ENCODE results near the gene FRAS1.
A peak's percentile ranks its signal among the peaks of the same experiment; 100 is the strongest.
"Not testable (repeated sequence)": the region's sequence is repeated elsewhere in the genome, so short reads cannot be mapped to it uniquely, and the experiment has no call there.

FRAS1 gene

DNA sequence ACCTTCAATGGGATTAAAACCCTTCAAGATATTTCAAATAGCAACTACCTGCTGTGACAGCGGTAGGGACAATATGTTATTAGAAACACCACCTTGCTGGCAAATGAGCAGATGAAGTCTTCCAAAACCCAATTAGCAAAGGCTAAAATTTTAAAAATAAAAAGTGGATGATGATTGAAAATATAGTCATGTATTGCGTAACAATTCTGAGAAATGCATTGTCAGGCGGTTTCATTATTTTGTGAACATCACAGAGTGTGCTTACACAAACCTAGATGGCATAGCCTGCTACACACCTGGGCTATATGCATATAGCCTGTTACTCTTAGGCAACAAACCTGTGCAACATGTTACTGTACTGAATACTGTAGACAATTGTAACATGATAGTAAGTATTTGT, 403.2 kb downstream of the FRAS1 start:
- no peak for DNase-seq

DNA sequence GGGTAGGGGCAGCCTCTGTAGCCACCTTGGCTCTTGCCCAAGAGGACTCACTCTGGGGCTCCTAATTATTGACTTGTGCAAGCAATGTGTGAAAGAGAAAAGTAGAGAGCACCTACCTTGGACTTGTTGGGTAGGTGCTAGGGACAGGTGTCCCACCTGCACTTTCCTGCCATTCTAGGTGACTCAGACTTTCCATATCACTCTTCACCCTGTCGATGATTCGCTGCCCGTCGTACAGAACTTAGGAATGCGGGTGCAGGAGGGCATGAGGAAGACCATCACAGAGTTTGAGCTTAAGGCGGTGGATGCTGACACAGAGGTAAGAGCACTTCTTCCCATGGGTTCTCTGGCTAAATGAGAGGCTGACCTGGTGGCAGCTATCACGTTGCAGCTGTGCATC, 407.1 kb downstream of the FRAS1 start:
- no peak for DNase-seq

DNA sequence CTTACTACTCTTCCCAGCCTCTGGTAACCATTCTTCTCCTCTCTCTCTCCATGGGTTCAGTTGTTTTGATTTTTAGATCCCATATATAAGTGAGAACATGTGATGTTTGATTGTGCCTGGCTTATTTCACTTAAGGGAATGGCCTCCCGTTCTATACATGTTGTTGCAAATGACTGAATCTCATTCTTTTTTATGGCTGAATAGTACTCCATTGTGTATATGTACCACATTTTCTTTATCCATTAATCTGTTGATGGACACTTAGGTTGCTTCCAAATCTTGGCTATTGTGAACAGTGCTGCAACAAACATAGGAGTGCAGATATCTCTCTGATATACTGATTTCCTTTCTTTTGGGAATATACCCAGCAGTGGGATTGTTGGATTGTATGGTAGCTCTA, 410.1 kb downstream of the FRAS1 start:
- DNase-seq = not testable (repeated sequence)

DNA sequence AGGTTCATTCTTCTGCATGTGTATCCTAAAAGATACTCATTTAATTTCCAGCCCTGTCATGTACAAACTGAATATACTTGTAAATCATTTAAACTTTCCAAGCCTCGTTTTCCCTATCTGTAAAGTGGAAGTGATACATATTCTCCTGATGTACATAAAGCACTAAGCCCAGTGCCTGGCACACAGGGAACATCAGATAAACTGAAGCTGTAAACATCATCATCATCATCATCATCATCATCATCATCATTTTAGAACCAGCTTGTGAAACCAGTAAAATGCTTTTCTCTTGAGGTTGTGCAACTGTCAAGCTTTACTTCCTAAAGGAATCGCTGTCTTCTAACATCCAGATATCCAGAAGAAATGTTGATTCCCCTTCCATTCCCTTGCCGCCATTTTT, 411.1 kb downstream of the FRAS1 start:
- DNase-seq = no peak

DNA sequence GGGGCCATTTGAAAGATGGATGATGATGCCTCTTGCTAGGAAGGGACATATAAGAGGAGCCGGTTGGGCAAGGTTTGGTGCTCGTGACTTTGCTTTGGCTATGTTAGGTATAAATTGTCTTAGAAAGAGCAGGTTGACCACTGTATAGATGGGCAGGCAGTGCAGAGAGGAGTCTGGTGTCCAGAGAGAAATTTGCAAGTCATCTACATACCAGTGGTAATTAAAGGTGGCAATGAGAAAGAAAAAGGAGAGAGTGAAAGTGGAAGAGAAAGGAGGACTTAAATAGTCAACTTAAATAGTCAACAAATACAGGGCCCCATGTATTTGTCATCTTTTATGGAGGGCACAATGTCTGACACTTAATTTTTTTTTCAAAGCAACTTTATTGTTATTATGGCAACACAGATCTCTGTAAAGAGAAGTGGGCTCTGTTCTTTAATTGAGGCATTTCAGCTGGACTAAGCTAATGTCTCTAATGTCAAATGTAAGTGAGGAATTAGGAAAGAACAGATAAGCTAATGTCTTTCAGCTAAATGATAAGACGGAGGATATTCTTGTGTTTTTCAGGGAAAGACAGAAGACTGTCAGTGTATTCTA, 419.1 kb downstream of the FRAS1 start:
- no peak for DNase-seq

DNA sequence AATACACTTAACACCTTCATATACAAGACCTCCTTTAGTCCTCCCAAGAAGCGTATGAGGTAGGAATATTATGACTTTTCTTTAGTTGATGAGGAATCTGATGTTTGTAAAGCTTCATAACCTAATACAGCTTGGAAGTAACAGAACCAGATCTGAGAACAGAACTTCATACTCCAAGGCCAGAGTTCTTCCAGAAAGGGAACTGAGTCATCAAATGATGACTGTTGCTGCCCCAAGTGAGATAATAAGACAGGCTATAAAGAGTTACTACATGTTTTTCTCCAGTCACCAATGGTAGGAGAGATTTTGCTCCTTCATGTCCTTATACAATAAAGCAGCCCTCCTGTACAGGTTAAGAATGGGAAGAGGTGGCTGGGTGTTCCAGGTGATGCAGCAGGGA, 420.2 kb downstream of the FRAS1 start:
- no peak for DNase-seq

DNA sequence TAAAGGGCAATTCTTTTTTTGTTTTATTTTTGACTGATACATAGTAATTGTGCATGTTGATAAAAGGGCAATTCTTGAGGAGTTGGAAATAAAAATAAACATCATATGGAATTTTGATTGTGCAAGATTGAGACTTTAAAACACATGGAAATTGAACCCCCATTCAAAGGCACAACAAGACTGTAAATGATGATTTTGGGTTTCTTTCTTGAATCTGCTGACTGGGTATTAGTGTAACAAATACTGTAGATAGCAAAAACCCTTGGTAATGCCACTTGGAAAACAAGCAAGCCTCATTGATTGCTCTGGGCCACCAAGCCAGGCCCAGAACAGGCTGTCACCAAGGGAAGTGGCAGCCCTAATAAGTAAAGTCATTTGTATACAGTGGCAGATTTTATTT, 421.4 kb downstream of the FRAS1 start:
- DNase-seq = no peak

DNA sequence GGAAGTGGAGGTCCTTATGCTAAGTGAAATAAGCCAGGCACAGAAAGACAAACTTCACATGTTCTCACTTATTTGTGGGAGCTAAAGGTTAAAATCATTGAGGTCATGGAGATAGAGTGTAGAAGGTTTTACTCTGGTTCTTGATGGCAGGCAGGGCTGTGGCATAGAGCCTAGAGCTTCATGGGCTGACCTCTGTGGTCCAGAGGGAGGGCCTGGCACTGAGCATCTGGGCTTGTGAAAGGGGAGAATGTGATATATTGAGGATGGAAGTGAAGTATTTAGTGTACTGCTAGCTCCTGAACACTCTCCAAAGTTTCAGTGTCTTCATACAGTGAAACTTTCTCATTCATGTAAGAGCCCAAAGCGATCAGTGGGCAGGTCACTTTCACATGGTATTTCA, 423.2 kb downstream of the FRAS1 start:
- no peak for DNase-seq

DNA sequence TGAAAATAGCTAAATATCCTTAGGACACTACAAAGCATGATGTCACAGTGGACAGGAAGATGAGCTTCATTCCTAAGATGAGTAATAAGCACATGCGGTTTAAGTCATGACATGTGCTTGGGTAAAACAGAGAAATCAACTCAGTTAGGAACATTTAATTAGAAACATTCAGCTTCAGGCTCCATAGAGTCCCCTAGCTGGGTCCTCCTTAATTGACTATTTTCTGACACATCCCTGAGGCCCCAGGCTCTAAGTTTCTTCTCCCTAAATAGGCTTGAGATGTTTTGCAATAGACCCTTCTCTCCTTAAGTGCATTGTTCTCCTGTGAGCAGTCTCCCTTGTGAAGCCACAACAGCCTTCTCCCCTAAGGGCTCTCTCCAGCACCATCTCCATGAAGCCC, 424.1 kb downstream of the FRAS1 start:
- no peak for DNase-seq

DNA sequence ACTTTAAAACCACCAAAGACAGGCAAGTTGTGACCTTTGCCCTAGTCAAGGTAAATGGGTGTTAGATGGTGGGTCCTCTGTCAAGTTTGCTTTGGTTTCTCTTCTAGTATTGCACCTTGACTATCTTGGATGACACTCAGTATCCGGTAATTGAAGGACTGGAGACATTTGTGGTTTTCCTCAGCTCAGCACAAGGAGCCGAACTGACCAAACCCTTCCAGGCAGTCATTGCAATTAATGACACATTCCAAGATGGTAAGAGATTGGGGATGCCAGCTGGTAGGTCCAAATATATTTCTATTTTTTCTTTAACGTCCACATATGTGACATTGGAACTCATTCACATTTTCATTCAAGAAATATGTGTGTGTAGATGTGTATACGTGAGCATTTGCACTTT, 425.2 kb downstream of the FRAS1 start:
- no peak for DNase-seq

DNA sequence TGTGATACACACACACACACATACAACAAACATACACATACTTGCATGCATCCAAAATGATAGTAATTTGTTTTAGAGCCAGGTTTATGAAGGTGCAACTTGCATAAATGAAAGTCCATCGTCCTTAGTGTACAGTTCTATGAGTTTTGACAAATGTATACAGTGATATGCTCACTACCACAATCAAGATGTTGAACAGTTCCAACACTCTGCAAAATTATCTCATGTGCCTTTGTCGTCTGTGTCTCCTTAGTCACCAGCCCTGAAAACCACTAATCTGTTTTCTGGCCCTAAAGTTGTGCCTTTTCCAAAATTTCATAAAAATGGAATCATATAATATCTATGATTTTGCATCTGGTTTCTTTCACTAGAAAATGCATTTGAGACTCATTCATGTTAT, 426.7 kb downstream of the FRAS1 start:
- DNase-seq = no peak

DNA sequence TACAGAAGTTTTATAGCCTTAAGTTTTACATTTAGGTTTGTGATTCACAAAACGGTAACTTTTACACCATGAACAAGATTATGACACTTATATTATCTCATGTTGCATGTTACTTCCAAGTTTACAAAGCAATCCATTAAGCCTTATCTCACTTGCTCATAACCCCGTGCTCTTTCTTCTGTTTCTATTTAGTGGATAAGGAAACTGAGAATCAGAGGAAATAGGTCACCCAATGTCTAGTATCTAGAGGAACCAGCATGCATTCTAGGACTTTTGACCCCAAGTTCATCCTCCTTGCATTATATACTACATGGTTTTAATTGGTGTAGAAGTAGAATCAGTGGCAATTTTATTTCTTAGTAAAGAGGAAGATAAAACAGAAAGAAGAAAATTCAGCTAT, 427.5 kb downstream of the FRAS1 start:
- DNase-seq = no peak

DNA sequence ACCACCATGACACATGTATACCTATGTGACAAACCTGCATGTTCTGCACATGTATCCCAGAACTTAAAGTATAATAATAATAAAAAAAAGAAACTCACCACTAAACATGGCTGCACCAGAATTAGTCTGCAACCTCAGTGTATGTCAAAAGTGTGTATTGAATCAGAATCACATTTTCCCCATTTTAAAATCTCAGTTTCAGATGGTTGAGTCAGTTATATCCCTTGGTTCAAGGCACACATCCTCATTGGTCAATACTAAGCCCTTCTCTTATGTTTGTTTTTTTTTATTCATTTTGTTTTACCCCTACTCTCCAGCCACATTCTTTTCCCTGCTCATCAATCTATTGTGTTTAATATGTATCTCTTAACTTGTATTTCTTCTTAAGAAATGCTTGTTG, 436.6 kb downstream of the FRAS1 start:
- no peak for DNase-seq

DNA sequence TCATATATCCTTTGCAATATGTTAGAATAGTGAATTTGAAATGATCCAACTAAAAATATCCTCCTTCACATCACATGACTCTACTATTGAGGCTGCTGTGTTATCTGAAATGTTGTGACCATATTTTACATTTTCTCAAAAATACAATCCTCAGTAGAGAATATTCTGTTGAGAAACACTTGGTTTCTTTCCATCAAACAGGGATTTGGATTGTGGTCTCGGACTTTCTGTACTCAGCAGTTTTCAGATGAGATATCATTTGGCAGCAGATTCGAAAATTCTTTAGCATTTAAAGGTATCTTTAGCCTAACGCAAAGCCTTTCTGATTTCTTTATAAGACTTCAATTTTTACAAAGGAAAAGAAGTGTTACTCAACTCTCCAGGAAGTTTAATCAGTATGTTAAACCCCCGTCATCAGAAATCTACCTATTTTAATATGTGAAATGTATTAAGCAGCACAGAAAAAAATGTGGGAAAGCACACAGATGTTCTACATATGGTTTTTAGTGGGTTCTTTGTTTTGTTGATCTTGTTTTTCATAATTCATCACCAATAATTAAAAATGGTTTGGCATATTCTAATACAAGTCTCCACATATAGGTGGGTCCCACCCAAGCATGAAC, 439.0 kb downstream of the FRAS1 start:
- DNase-seq = no peak

DNA sequence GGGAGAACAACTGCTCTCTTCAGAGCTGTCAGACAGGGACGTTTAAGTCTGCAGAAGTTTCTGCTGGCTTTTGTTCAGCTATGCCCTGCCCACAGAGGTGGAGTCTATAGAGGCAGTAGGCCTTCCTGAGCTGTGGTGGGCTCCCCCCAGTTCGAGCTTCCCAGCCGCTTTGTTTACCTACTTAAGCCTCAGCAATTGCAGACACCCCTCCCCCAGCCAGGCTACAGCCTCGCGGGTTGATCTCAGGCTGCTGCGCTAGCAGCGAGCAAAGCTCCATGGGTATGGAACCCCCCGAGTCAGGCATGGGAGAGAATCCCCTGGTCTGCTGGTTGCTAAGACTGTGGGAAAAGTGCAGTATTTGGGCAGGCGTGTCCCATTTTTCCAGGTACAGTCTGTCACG, 449.1 kb downstream of the FRAS1 start:
- DNase-seq = not testable (repeated sequence)

DNA sequence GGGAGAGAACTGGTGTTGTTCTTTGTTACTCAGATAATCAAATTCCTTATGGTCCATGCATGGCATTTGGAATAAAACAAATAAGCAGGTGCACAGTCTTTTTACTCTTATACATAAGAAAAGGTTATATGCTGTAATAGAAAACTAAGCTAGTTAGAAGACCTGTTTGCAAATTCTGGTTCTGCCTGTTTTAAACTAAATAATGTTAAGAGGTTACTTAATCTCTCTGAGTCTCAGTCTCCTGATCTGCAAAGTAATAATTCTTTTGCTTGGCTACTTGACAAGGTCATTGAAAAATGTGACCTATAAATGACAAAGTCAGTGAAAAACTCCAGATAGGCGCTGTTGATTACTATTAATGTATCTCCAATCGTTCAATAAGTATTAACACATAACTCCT, 451.9 kb downstream of the FRAS1 start:
- no peak for DNase-seq

DNA sequence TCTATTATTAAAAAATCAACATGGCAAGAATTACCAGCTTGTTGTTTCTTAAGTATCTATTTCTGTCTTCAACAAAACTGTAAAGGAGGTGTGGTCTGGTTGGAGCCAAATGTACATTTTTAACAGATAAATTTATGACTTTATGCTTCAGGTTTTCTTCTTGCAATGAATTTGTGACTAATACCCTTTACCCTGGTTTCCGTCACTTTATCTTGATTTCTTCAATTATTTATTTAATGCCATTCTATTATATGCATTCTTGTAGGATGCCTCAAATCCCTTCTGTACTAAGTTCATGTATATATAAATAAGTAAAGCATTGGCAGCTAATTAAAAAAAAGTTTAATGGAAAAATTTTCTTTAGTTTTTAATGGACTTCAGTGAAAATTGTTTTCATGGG, 453.0 kb downstream of the FRAS1 start:
- no peak for DNase-seq

DNA sequence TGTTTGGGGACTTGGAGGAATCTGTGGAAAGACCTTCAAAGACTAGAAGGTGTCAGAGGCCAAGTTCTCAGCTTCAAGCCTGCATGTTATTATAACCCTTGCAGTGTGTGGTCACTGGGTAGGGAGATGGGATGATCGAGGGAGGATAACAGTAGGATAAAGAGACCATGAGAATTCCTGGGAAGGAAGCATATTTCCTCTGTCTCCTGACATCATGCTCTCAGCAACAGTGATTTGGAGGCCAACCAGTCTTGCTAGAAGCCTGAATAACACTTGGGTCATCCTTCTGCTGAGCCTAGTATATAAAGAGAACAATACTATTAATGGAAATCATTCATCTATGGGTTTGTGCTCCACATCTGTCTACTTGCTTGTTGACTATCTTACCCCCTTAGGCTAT, 453.6 kb downstream of the FRAS1 start:
- DNase-seq = no peak

DNA sequence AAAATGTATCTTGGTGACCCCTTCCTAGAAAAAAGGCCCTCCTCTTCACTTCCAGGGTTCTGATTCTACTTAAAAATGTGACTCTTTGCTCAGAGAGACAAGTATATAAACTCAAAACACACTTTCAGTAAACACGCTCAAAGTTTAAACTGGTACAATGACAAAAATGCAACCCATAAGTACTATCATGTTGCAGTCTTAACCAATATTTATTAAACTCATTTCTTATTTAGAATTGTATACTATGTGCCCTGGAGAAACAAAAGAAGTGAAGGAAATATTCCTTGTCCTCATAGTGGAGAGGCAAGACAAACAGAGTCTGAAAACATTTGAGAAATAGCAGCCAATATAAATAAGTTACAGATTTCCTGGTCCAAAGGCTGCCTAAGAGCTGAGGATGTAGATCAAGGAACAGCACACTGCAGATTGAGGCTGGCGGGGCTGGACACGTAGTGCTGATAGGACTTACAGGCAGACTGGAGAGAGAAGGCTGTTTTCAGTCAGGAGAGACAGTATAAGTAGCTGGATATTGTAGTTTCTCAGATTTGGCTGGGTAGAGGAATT, 455.3 kb downstream of the FRAS1 start:
- DNase-seq = no peak

DNA sequence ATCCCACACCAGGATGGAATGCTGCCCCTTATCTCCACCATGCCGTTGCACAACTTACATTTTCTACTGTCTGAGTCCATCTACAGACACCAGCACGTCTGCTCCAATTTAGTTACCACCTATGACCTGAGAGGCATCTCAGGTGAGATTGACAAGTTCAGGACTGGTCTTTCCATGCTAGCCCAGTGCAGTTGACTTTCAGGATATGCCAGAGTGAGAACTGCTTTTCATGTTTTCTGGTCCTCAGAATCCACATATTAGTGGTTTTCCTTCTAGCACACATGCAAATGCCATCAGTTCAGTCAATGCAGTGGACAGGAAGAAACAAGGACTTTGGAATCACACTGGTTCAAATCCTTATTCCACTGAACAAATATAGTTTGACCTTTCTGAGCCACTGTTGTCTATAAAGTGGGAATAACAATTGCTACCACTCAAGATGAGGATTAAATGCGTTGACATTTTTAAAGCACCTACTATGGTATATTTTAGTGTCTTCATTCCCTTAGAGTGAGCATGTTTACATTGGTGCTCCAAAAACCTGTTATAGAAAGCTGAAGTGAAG, 456.4 kb downstream of the FRAS1 start:
- no peak for DNase-seq

DNA sequence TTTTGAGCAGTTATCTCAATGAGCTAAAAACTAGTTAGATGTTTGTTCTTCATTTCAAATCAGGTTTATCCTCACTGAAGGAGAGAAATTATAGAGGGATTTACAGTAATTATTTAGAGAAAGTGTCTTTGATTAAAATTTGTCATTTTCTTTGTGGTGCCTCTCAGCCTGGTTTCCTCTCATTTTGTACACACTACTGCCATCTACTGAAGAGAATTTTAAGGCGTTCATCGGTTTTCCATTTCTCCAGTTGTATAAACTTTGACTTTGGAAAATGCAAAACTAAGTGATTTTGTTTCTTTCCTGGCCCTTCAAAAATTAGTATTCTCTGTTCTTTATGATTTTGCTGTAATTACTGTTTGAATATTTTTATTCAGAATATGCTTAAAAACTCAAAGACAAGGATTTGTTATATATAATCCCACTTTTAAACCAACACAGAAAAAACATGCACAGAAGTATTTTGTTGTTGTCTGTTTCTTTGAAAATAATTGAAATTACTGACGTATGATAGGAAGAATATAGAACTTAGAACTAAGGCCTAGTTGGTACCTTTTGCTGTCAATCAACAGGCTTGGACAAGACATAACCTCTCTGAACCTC, 460.0 kb downstream of the FRAS1 start:
- peak in 1 of 2 experiments; percentile 3 for DNase-seq

DNA sequence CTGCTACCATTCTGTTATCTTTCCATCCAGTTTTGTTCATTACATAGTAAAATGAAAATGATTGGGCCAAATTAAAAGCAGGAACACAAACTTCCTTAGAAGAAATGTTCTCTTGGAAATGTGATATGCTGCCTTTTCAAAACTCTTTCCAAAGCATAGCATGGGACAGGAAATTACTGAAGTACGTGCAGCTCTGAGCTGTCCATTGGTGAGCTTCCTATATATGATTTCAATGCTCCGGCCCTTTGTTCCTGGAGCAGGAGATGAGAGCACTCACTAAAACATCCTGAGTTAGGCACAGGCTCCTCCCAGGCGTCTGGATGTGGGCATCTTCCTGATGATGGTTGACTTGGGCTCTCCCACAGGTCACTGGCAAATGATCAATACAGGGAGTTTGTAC, 461.4 kb downstream of the FRAS1 start:
- no peak for DNase-seq

DNA sequence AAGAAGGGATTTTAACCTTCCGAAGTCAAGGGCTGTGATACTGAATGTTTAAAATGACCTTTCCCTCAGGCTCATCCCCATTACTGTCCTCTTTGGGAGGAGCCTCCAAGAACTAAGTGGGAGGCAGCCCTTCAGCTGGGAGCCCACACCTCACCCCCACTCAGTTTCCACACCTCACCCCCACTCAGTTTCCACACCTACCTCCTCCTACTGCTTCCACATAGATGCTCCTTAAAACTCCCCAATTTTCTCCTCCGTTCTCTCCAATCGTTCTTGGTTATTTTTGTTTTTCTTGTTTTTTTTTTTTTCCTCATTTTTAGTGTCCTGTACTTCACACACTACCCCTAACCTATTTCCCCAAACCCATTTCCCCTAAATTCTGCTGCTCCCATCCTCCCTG, 462.8 kb downstream of the FRAS1 start:
- DNase-seq = no peak

DNA sequence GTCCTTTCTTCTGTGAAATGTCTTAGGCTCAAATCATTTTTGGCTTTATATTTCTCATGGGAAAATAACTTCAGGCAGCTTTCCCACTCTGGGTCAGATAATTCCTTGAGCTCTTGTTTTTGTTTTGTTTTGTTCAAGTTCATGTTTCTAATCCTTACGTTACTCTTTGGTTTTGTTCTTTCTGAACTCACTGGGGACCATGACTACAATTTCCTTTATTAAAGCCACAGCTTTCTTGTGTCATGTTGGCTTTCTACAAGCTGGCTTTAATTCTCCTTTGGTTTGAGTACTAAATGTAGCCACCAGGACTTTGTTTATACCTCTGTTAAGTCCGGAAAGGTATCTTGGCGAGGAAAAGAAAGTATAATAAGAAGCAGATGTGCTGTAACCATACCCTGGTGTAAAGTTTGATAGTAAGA, 463.7 kb downstream of the FRAS1 start:
- DNase-seq = no peak
